Aorta (tissue), 5 donors: ENCODE measurements around the gene NDC1. TPM values are rescaled to one million over a fixed set of nuclear protein-coding genes. Genes with fewer than 3 reads are reported as not detected.

Experiments
- ATAC-seq: fragments of 200-7000 bp; cut with Tn5 transposase; one replicate; pipeline ENCODE4 v1.9.1; 2022; ENCODE audit warnings: moderate library complexity; ENCODE audit not compliant: low FRiP score
- DNase-seq, 2 donors: peaks; one replicate each; pipeline ENCODE4 v3.0.0-alpha.2; 2020
- H3K27ac ChIP-seq, 2 donors: one replicate each; pipeline ENCODE4 v1.5.1; 2013; ENCODE audit warnings: low read length in 2 of 2, mild to moderate bottlenecking in 2 of 2, moderate library complexity in 2 of 2, control low read depth in 1 of 2, inconsistent platforms in 1 of 2, low read depth in 1 of 2
- H3K27me3 ChIP-seq, 2 donors: one replicate each; pipeline ENCODE4 v1.6.1; 2013; ENCODE audit warnings: control low read depth in 1 of 2, low read length in 1 of 2, mild to moderate bottlenecking in 1 of 2, moderate library complexity in 1 of 2; ENCODE audit not compliant: insufficient read depth in 2 of 2, control insufficient read depth in 1 of 2
- H3K36me3 ChIP-seq, 2 donors: one replicate each; pipeline ENCODE4 v1.6.1; 2013; ENCODE audit warnings: control low read depth in 1 of 2, low read length in 1 of 2, mild to moderate bottlenecking in 1 of 2; ENCODE audit not compliant: insufficient read depth in 2 of 2, control insufficient read depth in 1 of 2
- H3K4me1 ChIP-seq, 2 donors: one replicate each; pipeline ENCODE4 v1.6.1; 2013; ENCODE audit warnings: low read length in 2 of 2, control low read depth in 1 of 2, mild to moderate bottlenecking in 1 of 2, moderate library complexity in 1 of 2; ENCODE audit not compliant: insufficient read depth in 2 of 2, control insufficient read depth in 1 of 2
- H3K4me3 ChIP-seq, 2 donors: one replicate each; pipeline ENCODE4 v1.5.1; 2013; ENCODE audit warnings: low read length in 2 of 2, control low read depth in 1 of 2, mild to moderate bottlenecking in 1 of 2
- H3K9me3 ChIP-seq: one replicate; pipeline ENCODE4 v1.6.1; 2013; ENCODE audit warnings: mild to moderate bottlenecking, low read length; ENCODE audit not compliant: control insufficient read depth
- WGBS, 2 donors: extraction: QIAGEN DNeasy Blood & Tissue Kit; methylation state at CpG; one replicate each; pipeline ENCODE4 v1.1.7; 2013; 5-methylcytosine and 5-hydroxymethylcytosine counted together
- intact Hi-C, 2 donors: fragments of 100-400 bp; cut with DNase I; formaldehyde crosslinking; loops; one replicate each; pipeline versions ENCODE4 v1.14.2 to v1.15.0; 2022
- polyA plus RNA-seq, 2 donors: library from polyadenylated mRNA; stranded (reverse); fragments of 200-250 nt; gene quantifications; one replicate each; pipeline ENCODE4 v1.2.3, GENCODE V29; 2013
- total RNA-seq, 2 donors: library from RNA; stranded (reverse); fragmentation: NEBNext Ultra II Directional; extraction: Animal tissue kit (Norgen Biotek cat#: 25700); gene quantifications; one replicate each; pipeline ENCODE4 v1.2.1, GENCODE V29; 2021
- donor health status: healthy with polysubstance abuse.
- donor health status: Bipolar disorder and iron deficiency.
- donor health status: DM: no; HTN: no; CAD: no.
- donor health status: DM: no; HTN: no; CAD: no.
- donor health status: DM: yes; HTN: yes; CAD: no.

Gene NDC1
- total and polyA plus RNA-seq, 4 donors: 2.6 to 6.9 (median 5.1) TPM

DNA sequence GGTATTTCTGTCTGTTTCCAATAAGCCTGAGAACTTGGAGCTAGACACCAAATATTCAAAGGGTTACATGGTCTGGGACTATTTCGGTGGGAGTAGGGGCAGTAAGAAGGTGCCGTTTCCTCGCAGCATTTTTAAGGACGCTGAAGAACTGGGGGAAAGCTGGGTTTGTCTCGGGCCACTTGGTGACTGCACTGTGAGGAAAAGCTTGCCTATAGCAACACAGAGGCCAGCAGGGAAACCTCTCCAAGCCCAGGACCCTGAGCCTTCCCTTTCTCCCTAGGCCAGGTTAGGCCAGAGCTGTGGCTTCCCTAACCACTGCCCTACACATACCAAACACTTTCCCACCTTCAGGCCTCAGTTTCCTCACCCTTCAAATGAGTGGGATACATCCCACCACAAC is 102.4 kb downstream of the NDC1 start:
- Histone ChIP-seq H3K36me3 (no peaks in the 10 kb centered on the region), H3K9me3 (no peaks in the 10 kb centered on the region), H3K27me3 (no peaks in the 10 kb centered on the region), H3K27ac (no peak overlapping the region), H3K4me3 (no peak overlapping the region), H3K4me1 (no peaks in the 10 kb centered on the region)
- intact Hi-C loops: no loop called here
- WGBS, 2 donors: 95 to 97% methylated on average over 5 of the region's 5 CpGs
- ATAC-seq: no peak
- DNase-seq: no peak

DNA sequence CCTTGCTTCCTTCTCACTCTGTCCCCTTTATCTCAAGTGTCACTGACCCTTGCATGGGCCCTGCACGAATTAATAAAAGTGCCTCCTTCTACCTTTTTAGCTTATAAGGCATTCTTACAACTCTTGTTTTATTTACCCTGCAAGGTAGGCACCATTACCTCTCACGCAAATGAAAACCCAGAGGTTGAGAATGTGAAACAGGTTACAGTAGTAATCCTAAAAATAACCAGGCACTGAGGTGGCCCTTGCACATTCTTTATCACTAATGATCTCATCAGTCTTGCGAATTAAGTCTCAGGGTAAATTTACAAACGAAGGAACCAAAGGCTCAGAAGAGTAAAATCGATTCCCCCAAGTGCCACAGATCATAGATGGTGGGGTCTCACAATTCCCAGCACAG is 102.8 kb downstream of the NDC1 start:
- H3K27me3 ChIP-seq: no peaks in the 10 kb centered on the region
- intact Hi-C loops: no loop called here
- no peak for DNase-seq
- H3K27ac ChIP-seq: no peak overlapping the region
- H3K36me3 ChIP-seq: no peaks in the 10 kb centered on the region
- H3K4me3 ChIP-seq: no peak overlapping the region
- WGBS, 2 donors: 87 to 93% methylated on average over 5 of the region's 5 CpGs
- no peaks in the 10 kb centered on the region for H3K9me3 ChIP-seq
- H3K4me1 ChIP-seq: no peaks in the 10 kb centered on the region
- ATAC-seq: no peak

DNA sequence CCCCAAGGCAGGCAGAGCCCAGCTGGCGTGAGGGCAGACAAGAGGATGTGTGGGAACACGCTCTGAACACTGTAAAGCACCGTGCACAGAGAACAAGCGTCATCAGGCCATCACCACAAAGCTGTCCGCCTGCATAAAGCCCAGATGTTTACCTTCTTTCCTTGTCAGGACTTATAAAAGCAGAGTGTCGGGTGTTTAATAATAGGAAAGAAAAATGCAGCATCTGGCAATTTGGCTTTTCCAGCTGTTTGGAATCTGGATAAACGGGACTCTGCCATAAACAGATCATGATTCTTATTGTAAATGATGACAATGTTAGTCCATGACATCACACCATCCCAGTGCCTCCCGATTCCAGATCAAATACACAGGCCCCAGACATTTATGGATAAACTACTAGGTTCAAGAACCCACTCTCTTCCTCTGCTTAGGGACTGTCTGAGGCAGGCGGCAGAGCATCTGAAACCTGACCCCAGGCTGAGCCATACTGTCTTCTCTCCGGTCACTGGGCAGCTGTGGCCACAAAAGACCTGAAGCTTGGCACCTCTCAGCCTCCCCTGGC is 103.4 kb downstream of the NDC1 start:
- intact Hi-C loops: no loop called here
- DNase-seq (no peak), ATAC-seq (no peak)
- no peak overlapping the region for H3K4me3 ChIP-seq
- no peaks in the 10 kb centered on the region for H3K4me1 ChIP-seq
- 83 to 85% methylated on average over 10 of the region's 10 CpGs for WGBS, 2 donors
- no peak overlapping the region for H3K27ac ChIP-seq
- no peaks in the 10 kb centered on the region for H3K9me3 ChIP-seq
- H3K36me3 ChIP-seq: no peaks in the 10 kb centered on the region
- no peaks in the 10 kb centered on the region for H3K27me3 ChIP-seq

DNA sequence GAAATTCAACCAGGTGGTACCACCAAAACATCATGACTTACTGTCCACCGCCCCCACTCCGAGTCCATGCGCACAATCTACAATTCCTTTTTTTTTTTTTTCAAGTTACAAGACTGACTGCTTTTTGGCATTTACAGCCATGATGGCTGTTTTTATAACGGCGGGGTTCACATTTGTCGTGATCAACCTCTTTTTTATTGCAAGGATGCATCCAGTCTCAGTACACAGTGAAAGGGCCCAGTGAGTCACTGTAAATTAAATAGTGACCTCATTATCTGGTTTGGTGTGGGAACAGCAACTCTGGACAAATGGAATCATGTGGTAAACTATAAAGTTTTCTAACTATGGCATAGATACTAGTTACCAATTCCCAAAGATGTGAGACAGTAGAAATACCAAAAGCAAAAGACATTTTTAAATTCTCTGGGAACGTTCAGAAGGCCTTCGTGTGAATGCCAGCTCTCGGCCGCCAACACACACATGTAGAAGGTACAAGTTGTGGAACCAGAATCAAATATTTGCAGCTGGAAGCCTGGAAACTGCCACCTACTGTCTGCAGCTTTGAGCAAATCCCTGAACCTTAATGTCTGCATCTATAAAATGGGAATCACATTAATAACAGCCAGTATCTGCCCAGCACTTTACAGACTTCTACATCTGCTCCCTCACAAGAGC is 104.0 kb downstream of the NDC1 start:
- no peaks in the 10 kb centered on the region for H3K36me3 ChIP-seq
- 76 to 79% methylated on average over 10 of the region's 10 CpGs for WGBS, 2 donors
- no peaks in the 10 kb centered on the region for H3K9me3 ChIP-seq
- H3K27ac ChIP-seq: no peak overlapping the region
- no peak for DNase-seq
- no peak for ATAC-seq
- H3K4me3 ChIP-seq: no peak overlapping the region
- intact Hi-C loops: no loop called here
- H3K4me1 ChIP-seq: no peaks in the 10 kb centered on the region
- H3K27me3 ChIP-seq: no peaks in the 10 kb centered on the region

DNA sequence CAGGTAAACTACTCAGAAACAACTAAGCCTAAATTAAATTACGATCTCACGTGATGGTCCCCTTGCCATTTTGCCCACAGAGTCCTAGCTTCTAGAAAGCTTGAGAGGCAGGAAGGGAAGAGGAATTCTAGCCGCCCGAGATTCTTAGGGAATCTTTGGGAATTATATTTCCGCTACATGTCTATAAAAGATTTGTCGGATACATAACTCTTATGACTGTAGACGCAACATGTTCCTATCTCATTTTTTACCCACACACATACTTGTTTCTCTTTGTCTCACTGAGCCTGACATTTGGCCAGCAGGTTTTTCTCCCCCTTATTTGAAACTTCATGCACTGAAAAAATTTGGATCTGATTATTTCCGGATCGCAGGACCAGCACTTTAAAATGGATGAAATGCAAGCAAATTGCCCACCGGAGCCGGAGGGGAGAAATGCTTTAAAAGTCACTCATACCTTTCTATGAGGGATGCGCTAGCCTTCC is 104.6 kb downstream of the NDC1 start:
- H3K36me3 ChIP-seq: no peaks in the 10 kb centered on the region
- intact Hi-C loops: no loop called here
- H3K9me3 ChIP-seq: no peaks in the 10 kb centered on the region
- H3K4me3 ChIP-seq: no peak overlapping the region
- WGBS, 2 donors: 92% methylated on average over 12 of the region's 12 CpGs
- H3K4me1 ChIP-seq: no peaks in the 10 kb centered on the region
- ATAC-seq (no peak), DNase-seq (no peak)
- H3K27me3 ChIP-seq: no peaks in the 10 kb centered on the region
- no peak overlapping the region for H3K27ac ChIP-seq

DNA sequence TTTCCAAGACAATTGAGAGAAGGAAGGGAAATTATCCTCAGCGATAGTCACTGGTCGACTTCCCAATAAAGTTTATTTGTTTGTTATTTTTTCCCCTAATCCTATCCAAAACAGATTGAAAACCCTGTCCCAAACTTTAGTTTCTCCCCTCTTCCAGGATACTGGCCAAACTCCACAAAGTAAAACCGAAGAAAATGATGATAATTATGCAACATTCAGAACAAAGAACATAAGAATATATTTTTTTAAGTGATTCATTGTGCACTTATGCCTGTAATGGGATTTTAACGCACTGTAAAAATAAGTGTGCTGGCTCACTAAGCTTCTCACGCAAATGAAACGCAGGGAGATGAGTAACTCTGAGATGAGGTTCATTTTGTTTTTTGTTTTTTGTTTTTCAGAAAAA is 105.2 kb downstream of the NDC1 start:
- intact Hi-C loops: no loop called here
- DNase-seq: no peak
- Histone ChIP-seq H3K4me3 (no peak overlapping the region), H3K27ac (no peak overlapping the region), H3K27me3 (no peaks in the 10 kb centered on the region), H3K4me1 (no peaks in the 10 kb centered on the region), H3K9me3 (no peaks in the 10 kb centered on the region), H3K36me3 (no peaks in the 10 kb centered on the region)
- no peak for ATAC-seq
- 46 to 47% methylated on average over 6 of the region's 6 CpGs for WGBS, 2 donors

DNA sequence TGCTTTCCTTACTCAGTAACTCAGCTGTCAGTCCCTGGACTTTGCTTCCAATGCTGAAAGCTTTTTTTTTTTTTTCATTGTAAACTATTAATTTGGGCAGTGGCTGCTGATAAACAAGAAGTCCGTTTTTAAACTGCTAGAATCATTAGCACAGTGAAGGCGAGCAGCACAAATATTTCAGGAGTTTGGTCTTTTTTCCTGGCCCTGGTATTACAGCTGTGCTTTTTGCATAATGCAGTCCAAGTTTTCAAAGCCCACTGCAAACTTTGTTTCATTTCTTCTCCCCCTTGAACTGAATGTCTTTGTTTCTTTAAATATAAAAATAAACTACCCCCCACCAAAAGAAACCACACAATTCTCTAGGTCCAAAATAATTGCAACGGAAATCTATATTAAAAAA is 105.7 kb downstream of the NDC1 start:
- ATAC-seq: no peak
- intact Hi-C loops: no loop called here
- Histone ChIP-seq H3K4me3 (no peak overlapping the region), H3K4me1 (no peaks in the 10 kb centered on the region), H3K9me3 (no peaks in the 10 kb centered on the region), H3K27me3 (no peaks in the 10 kb centered on the region), H3K27ac (no peak overlapping the region), H3K36me3 (no peaks in the 10 kb centered on the region)
- DNase-seq: no peak
- WGBS, 2 donors: 49 to 50% methylated on average over 3 of the region's 3 CpGs

DNA sequence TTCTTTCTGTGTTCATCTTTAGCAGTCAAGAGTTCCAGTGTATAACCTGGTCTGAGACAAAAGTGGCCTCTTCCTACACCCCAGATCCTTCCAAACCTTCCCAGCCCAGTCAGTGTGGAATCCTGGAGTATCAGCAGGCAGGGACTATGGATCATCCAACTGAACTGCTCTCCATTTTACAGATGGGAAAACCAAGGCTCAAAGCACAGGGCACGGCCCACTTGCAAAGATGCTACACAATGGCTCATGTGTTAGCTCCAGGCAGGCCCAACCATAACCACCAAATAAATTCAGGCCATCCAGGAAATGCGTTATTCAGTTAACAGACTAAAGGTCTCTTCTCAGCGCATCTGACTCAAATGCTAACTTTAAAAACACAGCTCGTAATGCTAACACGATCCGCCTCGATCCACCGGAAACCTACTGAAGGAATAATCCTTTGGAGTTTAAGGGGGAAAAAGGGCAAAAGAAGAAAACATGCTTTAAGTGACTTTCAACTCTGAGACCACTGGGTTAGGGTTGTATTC is 106.3 kb downstream of the NDC1 start:
- WGBS, 2 donors: 92 to 96% methylated on average over 8 of the region's 8 CpGs
- ATAC-seq (no peak), DNase-seq (no peak)
- Histone ChIP-seq H3K27me3 (no peaks in the 10 kb centered on the region), H3K4me1 (no peaks in the 10 kb centered on the region), H3K9me3 (no peaks in the 10 kb centered on the region), H3K36me3 (no peaks in the 10 kb centered on the region), H3K4me3 (no peak overlapping the region), H3K27ac (no peak overlapping the region)
- intact Hi-C loops: no loop called here

DNA sequence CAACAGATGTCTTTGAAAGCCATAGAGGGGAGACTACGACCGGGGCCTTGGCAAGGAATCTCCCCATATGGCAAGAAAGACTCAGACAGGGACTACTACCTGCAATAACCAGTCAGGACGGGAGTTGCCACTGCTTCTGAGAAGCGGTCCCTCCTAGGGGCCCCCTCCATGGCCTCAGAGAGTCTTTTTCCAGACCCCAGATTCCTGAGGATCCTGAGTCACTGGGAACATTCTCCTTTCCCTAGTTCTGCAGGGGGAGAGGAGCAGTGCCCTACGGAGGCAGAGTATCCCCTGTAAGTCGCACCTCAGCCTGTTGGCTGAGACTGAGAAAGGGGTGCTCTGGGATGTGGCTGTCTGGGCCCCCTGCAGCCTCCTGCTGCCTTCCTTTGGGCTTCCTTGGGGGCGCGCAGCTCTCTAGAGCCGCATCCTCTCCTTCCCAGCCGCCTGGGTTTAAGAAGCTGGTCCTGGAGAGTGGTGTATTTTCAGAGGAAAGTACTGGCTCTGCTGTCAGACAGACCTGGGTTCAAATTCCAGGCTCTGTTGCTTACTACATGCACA is 107.0 kb downstream of the NDC1 start:
- H3K4me3 ChIP-seq: no peak overlapping the region
- no peak overlapping the region for H3K27ac ChIP-seq
- H3K4me1 ChIP-seq: no peaks in the 10 kb centered on the region
- H3K36me3 ChIP-seq: no peaks in the 10 kb centered on the region
- intact Hi-C loops: no loop called here
- DNase-seq (no peak), ATAC-seq (no peak)
- 91 to 93% methylated on average over 10 of the region's 10 CpGs for WGBS, 2 donors
- no peaks in the 10 kb centered on the region for H3K27me3 ChIP-seq
- no peaks in the 10 kb centered on the region for H3K9me3 ChIP-seq
